ENCODE data around the gene WNK2.

WNK2 gene

DNA sequence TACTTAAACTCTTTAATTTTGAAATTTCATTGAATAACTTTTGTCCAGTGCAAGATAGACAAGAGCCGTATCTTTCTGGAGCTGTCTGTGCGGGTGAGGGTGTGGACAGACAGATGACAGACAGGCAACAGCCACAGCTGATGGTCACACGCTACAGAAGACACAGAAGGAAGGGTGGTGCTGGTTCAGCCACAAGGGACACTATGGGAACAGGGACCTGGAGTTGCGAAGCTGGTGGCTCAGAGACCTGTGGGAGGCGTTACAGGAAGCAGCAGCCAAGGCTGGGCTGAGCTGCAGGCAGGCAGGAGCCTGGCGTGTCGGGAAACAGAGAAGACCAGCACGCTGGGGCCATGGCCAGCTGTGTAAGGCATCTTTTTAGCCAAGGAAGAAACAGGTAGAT lies 104.4 kb downstream of the WNK2 start:
- no peak overlapping the region for H3K4me3 ChIP-seq (ENCODE audit: low read length)
- no peak for DNase-seq (ENCODE audit: low read depth)
- TF ChIP-seq, protein P1, sequence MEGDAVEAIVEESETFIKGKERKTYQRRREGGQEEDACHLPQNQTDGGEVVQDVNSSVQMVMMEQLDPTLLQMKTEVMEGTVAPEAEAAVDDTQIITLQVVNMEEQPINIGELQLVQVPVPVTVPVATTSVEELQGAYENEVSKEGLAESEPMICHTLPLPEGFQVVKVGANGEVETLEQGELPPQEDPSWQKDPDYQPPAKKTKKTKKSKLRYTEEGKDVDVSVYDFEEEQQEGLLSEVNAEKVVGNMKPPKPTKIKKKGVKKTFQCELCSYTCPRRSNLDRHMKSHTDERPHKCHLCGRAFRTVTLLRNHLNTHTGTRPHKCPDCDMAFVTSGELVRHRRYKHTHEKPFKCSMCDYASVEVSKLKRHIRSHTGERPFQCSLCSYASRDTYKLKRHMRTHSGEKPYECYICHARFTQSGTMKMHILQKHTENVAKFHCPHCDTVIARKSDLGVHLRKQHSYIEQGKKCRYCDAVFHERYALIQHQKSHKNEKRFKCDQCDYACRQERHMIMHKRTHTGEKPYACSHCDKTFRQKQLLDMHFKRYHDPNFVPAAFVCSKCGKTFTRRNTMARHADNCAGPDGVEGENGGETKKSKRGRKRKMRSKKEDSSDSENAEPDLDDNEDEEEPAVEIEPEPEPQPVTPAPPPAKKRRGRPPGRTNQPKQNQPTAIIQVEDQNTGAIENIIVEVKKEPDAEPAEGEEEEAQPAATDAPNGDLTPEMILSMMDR (conservative IDR thresholded peaks at IDR 0.05; ENCODE audit: low read length) = no peak

- H3K4me3 ChIP-seq (ENCODE audit: low read length) = no peak overlapping the region
- DNase-seq (ENCODE audit: low read depth) = no peak
- TF ChIP-seq, protein P1 (conservative IDR thresholded peaks at IDR 0.05; ENCODE audit: low read length) = no peak
Observed at GRCh38 chr9:93288891-93289883, 105.2 kb downstream of the WNK2 start.

DNA sequence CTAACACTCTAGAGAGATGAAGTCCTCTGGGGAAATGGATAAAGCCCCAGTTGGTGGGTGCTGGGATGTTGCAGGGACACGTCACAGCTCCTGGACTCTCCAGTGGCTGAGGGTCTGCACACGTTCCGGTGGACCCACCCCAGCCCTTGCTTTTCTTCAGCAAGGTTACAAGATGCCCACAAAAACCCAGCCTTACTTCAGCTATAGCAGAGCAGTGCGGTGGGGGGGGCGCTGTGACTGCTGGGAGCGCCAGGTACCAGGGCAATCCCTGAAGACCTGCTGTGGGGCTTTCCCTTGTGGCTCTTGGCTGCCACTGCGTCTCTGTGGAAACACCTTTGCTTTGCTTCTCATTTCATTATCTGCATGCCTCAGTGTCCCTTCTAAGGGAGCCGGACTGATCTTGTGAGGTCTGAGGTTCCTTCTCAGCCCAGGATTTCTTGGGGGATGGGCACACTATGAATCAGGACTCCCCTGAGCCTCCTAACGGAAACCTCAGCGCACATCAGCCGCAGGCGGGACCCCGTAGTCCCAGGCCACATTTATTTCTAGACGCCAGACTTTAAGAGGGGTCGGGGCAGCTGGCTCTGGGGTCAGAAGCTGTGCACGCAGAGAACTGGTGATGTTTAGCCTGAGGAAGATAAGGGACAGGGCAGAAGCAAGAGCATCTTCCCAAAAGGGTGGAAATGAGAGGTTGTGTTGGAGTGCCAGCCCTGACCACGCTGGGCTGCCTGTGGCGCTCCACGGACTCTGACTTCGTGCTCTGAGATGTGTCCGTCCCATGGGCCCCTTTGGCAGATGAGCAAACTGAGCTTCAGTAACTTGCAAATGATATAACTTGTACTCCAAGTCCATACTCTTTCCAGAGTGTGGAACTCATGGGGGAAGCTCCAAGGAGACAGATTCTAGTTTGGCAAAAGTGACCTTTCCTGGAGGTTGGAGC lies 106.8 kb downstream of the WNK2 start:
- H3K4me3 ChIP-seq (ENCODE audit: low read length) = no peak overlapping the region
- TF ChIP-seq, protein P1 (conservative IDR thresholded peaks at IDR 0.05; ENCODE audit: low read length) = no peak
- DNase-seq (ENCODE audit: low read depth) = no peak

DNA sequence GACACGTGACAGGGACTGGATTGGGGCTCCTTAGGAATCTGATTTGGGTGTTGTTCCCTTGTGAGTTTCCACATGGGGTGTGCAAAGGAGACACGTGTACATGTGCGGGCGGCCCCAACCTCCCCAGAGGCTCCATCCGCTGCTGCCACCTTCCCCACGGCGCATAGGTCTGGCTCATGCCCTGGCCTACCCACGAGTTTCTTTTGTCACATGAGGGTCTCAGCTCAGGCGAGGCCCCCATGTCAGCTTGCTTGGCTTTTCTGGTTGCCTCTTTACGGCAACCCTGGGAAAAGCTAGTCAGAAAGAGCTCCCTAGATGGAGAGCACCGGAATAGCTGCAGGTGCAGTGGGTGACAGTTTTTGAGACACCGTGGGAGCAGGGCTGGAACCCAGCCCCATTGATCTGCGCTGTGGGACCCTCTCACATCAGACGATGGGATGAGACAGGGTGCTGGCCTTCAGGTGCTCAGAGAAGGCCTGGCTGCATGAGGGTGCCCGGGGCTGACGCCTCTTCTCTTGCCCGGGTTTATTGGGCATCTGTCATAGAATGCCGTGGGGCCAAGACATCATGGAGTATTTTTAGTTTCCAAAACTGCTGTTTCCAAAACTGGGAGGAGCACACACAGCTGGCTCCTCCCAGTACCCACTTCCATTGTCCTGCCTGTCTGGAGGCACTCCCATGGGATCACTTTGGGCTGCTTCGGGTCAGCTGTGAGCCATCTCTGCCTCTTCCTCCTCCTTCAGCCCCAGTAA lies 107.8 kb downstream of the WNK2 start:
- TF ChIP-seq, protein P1 (conservative IDR thresholded peaks at IDR 0.05; ENCODE audit: low read length) = no peak
- no peak overlapping the region for H3K4me3 ChIP-seq (ENCODE audit: low read length)
- DNase-seq (ENCODE audit: low read depth) = no peak

DNA sequence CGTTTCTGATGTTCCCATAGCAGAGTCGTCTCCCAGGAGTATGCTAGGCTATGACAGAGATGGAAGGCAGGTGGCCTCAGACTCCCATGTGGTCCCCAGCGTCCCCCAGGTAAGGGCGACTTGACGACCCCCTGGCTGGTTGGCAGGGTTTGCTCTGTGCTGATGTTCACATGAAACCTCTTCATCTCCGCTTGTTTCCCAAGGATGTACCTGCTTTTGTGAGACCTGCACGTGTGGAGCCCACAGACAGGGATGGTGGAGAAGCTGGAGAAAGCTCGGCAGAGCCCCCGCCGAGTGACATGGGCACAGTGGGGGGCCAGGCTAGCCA lies 108.3 kb downstream of the WNK2 start:
- TF ChIP-seq, protein P1 (conservative IDR thresholded peaks at IDR 0.05; ENCODE audit: low read length) = no peak
- no peak for DNase-seq (ENCODE audit: low read depth)
- no peak overlapping the region for H3K4me3 ChIP-seq (ENCODE audit: low read length)

DNA sequence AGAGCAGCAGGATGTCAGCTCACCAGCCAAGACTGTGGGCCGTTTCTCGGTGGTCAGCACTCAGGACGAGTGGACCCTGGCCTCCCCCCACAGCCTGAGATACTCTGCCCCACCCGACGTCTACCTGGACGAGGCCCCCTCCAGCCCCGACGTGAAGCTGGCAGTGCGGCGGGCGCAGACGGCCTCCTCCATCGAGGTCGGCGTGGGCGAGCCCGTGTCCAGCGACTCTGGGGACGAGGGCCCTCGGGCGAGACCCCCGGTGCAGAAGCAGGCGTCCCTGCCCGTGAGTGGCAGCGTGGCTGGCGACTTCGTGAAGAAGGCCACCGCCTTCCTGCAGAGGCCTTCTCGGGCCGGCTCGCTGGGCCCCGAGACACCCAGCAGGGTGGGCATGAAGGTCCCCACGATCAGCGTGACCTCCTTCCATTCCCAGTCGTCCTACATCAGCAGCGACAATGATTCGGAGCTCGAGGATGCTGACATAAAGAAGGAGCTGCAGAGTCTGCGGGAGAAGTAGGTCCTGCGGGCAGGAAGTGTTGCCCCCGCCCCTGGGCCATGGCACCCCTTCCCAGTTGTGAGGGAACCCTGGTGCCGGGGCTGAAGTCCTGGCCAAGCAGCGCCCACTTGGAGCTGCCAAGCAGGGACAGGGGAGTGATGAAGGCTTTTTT lies 108.9 kb downstream of the WNK2 start:
- no peak for DNase-seq (ENCODE audit: low read depth)
- TF ChIP-seq, protein P1 (conservative IDR thresholded peaks at IDR 0.05; ENCODE audit: low read length) = no peak
- H3K4me3 ChIP-seq (ENCODE audit: low read length) = no peak overlapping the region

Measured in AG10803 (cell line).